ENCODE data around the gene C5orf24. TPM values are rescaled to one million over a fixed set of nuclear protein-coding genes. Genes with fewer than 3 reads are reported as not detected.

C5orf24 gene
- total and polyA plus RNA-seq, 11 donors: 10.9 to 33.4 (median 27.0) TPM

DNA sequence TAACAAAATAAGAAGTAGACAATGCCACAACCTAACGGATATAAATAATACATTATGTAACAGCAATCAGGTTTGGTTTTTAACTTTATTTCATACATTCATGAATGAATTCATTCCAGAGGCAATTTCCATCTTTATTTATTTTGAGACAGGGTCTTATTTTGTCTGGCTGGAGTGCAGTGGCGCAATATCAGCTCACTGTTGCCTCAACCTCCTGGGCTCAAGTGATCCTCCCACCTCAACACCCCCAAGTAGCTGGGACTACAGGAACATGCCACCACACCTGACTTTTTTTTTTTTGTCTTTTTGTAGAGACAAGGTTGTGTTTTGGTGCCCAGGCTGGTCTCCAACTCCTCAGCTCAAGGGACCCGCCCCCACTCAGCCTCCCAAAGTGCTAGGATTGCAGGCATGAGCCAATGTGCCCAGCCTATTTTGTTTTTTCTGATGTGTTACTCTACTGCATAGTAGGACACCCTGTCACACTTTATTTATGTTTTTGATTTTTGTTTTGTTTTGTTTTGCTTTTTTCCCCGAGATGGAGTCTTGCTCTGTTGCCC is 26.3 kb upstream of the C5orf24 start:
- Histone ChIP-seq H3K4me3 (no peak overlapping the region), H3K36me3 (peaks cover 2 to 99% (median 95%) of the 10 kb centered on the region in 9 donors), H3K27ac (peak overlapping the region in 3 of 12 donors; percentile 4 to 47 (median 24)), H3K9me3 (no peaks in the 10 kb centered on the region), H3K4me1 (no peaks in the 10 kb centered on the region), H3K27me3 (no peaks in the 10 kb centered on the region)
- ATAC-seq (no peak), DNase-seq (no peak)
- no peak for TF ChIP-seq POLR2A (IDR thresholded peaks at IDR 0.05)
- TF ChIP-seq, protein P1, sequence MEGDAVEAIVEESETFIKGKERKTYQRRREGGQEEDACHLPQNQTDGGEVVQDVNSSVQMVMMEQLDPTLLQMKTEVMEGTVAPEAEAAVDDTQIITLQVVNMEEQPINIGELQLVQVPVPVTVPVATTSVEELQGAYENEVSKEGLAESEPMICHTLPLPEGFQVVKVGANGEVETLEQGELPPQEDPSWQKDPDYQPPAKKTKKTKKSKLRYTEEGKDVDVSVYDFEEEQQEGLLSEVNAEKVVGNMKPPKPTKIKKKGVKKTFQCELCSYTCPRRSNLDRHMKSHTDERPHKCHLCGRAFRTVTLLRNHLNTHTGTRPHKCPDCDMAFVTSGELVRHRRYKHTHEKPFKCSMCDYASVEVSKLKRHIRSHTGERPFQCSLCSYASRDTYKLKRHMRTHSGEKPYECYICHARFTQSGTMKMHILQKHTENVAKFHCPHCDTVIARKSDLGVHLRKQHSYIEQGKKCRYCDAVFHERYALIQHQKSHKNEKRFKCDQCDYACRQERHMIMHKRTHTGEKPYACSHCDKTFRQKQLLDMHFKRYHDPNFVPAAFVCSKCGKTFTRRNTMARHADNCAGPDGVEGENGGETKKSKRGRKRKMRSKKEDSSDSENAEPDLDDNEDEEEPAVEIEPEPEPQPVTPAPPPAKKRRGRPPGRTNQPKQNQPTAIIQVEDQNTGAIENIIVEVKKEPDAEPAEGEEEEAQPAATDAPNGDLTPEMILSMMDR (IDR thresholded peaks at IDR 0.05): no peak
- intact Hi-C loops (cut with DNase I): loop anchor here in 1 of 10 donors (10.0 kb wide), 1 partner anchor 85 kb away; the partner anchor contains the start of gene PCBD2
- 91 to 94% (median 93%) methylated on average over 4 of the region's 4 CpGs for WGBS, 4 donors

DNA sequence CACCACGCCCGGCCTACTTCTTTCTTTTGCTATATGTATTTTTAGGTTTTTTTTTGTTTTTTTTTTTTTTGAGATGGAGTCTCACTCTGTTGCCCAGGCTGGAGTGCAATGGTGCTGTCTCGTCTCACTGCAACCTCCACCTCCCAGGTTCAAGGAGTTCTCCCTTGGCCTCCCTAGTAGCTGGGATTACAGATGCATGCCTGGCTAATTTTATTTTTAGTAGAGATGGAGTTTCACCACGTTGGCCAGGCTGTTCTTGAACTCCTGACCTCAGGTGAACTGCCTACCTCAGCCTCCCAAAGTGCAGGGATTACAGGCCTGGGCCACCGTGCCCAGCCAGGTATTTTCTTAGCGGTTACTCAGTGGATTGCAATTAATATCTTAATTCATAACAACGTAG is 23.9 kb upstream of the C5orf24 start:
- peaks cover 0 to 7% (median 0%) of the 10 kb centered on the region in 12 donors for H3K4me1 ChIP-seq
- TF ChIP-seq, protein P1 (IDR thresholded peaks at IDR 0.05): no peak
- TF ChIP-seq POLR2A (IDR thresholded peaks at IDR 0.05): no peak
- DNase-seq (no peak), ATAC-seq (no peak)
- intact Hi-C loops (cut with DNase I): no loop called here
- H3K4me3 ChIP-seq: no peak overlapping the region
- 86 to 90% (median 87%) methylated on average over 7 of the region's 7 CpGs for WGBS, 4 donors
- H3K27me3 ChIP-seq: no peaks in the 10 kb centered on the region
- H3K9me3 ChIP-seq: no peaks in the 10 kb centered on the region
- peaks cover 2 to 100% (median 96%) of the 10 kb centered on the region in 9 donors for H3K36me3 ChIP-seq
- H3K27ac ChIP-seq: no peak overlapping the region

DNA sequence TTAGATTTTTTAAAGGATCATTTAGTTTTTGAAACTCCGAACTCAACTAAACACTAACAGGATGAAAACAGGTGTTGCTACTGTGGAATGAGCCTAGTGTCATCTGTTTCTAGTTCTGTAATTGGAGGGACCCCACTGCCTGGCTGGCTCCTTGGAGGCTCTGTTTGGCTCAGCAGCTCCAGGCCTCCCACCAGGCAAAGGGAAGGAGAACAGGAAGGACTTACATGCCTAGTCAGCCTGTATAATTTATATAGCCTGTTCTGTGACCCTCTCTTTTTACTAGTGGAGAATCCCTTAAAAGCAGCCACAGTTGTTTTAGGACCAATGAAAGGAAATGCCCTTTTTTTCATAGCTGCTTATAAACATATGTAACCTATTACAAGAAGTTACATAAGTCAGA is 21.1 kb upstream of the C5orf24 start:
- Histone ChIP-seq H3K4me3 (no peak overlapping the region), H3K36me3 (peaks cover 0 to 100% (median 96%) of the 10 kb centered on the region in 9 donors), H3K9me3 (no peaks in the 10 kb centered on the region), H3K27me3 (no peaks in the 10 kb centered on the region), H3K27ac (no peak overlapping the region), H3K4me1 (peaks cover 0 to 7% (median 0%) of the 10 kb centered on the region in 12 donors)
- ATAC-seq (no peak), DNase-seq (no peak)
- 98 to 100% (median 99%) methylated on average over 1 of the region's 1 CpG for WGBS, 4 donors
- intact Hi-C loops (cut with DNase I): no loop called here
- TF ChIP-seq, protein P1 (IDR thresholded peaks at IDR 0.05): no peak
- no peak for TF ChIP-seq POLR2A (IDR thresholded peaks at IDR 0.05)

DNA sequence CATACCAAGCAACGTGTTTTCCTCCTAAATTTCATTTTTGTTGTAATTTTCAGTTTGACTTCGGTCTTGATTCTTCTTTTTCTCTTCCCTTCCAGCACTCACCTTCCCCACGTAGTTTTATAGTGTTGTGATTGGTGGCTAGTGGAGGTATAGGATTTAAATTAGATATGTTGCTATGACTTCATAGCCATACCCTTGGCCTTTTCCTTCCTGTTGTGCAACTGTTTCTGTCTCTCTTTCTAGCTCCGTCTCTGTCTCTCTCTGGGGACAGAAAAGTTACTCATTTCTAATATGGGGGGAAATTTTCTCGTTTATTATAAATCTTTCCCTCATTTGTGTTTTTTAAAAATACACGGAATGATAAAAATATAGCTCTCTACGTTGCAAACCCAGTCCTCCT is 20.6 kb upstream of the C5orf24 start:
- no peaks in the 10 kb centered on the region for H3K9me3 ChIP-seq
- no peak for DNase-seq
- no peak overlapping the region for H3K4me3 ChIP-seq
- peaks cover 0 to 98% (median 96%) of the 10 kb centered on the region in 9 donors for H3K36me3 ChIP-seq
- H3K27ac ChIP-seq: no peak overlapping the region
- TF ChIP-seq, protein P1 (IDR thresholded peaks at IDR 0.05): no peak
- TF ChIP-seq POLR2A (IDR thresholded peaks at IDR 0.05): no peak
- 91 to 92% (median 91%) methylated on average over 7 of the region's 7 CpGs for WGBS, 4 donors
- ATAC-seq: no peak
- H3K4me1 ChIP-seq: peaks cover 0 to 7% (median 0%) of the 10 kb centered on the region in 12 donors
- intact Hi-C loops (cut with DNase I): no loop called here
- no peaks in the 10 kb centered on the region for H3K27me3 ChIP-seq
